ENCODE results near the gene C4B. TPM values are rescaled to one million over a fixed set of nuclear protein-coding genes. Genes with fewer than 3 reads are reported as not detected.
"Not testable (repeated sequence)": the region's sequence is repeated elsewhere in the genome, so short reads cannot be mapped to it uniquely, and the experiment has no call there.

The C4B gene
- total RNA-seq, 1 donor from 2014 or later = 6.4 TPM

DNA sequence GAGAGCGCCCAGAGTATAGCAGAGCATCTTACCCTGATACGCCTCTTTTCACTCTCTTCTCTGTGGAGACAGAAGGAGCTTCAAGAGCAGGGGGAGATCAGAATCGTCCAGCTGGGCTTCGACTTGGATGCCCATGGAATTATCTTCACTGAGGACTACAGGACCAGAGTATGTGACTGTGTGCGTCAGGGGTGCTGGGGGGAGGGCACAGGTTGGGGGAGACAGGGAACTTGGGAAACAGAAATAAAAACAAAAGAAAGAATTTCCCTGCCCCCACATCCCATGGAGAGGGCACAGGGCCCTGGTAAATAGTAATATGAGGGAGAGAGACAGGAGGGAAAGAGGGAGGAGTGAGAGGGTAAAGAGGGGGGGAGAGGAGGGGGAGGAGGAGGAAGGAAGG, 35.8 kb upstream of the C4B start:
- no peak for TF ChIP-seq CTCF (IDR thresholded peaks at IDR 0.05; ENCODE audit: partially characterized antibody, unreplicated experiment)
- peaks cover 7% of the 10 kb centered on the region for H3K9me3 Mint-ChIP-seq (ENCODE audit: unreplicated experiment)

DNA sequence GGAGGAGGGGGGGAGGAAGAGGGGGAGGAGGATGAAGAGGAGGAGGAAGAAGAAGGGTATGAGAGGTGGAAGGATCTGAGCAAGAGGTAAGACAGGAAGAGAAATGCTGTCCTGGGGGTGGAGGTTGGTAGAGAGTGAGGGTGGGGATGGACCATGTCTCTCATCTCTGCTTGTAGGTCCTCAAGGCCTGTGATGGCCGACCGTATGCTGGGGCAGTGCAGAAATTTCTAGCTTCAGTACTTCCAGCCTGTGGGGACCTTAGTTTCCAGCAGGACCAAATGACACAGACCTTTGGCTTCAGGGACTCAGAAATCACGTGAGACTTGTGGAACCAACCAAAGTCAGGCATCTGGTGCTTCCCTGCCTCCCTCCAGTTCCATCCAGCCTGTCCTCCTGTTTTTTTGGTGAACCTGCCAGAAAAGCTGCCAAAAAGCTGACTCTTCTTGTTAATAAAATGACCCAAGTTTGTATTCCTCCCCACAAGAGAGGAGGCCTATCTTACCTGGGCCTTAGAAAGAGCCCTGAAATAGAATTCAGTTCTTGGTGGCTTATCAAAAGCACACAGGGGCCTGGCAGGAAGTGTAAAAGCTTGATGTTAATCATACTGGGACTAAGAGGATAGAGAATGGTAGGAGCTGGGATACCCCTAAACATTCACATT, 35.2 kb upstream of the C4B start:
- no peaks in the 10 kb centered on the region for H3K4me1 Mint-ChIP-seq (ENCODE audit: low read depth, unreplicated experiment)
- TF ChIP-seq CTCF (IDR thresholded peaks at IDR 0.05; ENCODE audit: partially characterized antibody, unreplicated experiment) = no peak
- peaks cover 3% of the 10 kb centered on the region for H3K9me3 Mint-ChIP-seq (ENCODE audit: unreplicated experiment)
- H3K4me3 Mint-ChIP-seq (ENCODE audit: unreplicated experiment) = no peak overlapping the region
- H3K36me3 Mint-ChIP-seq (ENCODE audit: unreplicated experiment) = no peaks in the 10 kb centered on the region
- no peak for DNase-seq
- no peaks in the 10 kb centered on the region for H3K27me3 Mint-ChIP-seq (ENCODE audit: unreplicated experiment)
- H3K27ac Mint-ChIP-seq (ENCODE audit: unreplicated experiment) = no peak overlapping the region

More for the DNA sequence above, 35.8 kb upstream of the C4B start:
- Mint-ChIP-seq H3K4me1 (ENCODE audit: low read depth, unreplicated experiment) (no peaks in the 10 kb centered on the region), H3K36me3 (ENCODE audit: unreplicated experiment) (no peaks in the 10 kb centered on the region), H3K4me3 (ENCODE audit: unreplicated experiment) (no peak overlapping the region), H3K27me3 (ENCODE audit: unreplicated experiment) (no peaks in the 10 kb centered on the region), H3K27ac (ENCODE audit: unreplicated experiment) (no peak overlapping the region)
- DNase-seq = no peak

GRCh38 chr6:31980195-31980876, 34.3 kb upstream of the C4B start:
- not testable (repeated sequence) for H3K27ac Mint-ChIP-seq (ENCODE audit: unreplicated experiment); DNase-seq; H3K36me3 Mint-ChIP-seq (ENCODE audit: unreplicated experiment); H3K4me1 Mint-ChIP-seq (ENCODE audit: low read depth, unreplicated experiment); H3K27me3 Mint-ChIP-seq (ENCODE audit: unreplicated experiment); H3K4me3 Mint-ChIP-seq (ENCODE audit: unreplicated experiment); H3K9me3 Mint-ChIP-seq (ENCODE audit: unreplicated experiment)

DNA sequence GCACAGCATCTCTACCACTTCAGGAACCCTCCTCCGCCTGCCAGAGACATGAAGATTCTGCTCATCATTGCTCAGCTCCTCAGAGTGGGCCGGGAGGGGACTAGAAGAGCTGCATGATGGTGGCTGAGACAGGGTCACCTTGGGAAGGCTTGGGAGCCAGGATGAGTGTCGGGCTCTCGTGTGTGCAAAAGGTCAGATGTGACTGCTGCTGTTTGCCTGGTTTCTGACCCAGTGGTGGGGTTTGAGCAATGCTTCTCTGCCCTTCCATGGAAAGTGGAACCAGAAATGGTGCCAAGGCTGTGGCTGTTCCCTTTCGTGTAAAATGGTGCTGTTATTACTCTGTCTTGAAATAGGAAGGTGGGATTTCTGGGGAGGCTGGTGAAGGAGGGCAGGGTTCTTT, 33.6 kb upstream of the C4B start:
- not testable (repeated sequence) for H3K27me3 Mint-ChIP-seq (ENCODE audit: unreplicated experiment); DNase-seq; H3K27ac Mint-ChIP-seq (ENCODE audit: unreplicated experiment); H3K4me1 Mint-ChIP-seq (ENCODE audit: low read depth, unreplicated experiment); H3K9me3 Mint-ChIP-seq (ENCODE audit: unreplicated experiment); H3K36me3 Mint-ChIP-seq (ENCODE audit: unreplicated experiment); H3K4me3 Mint-ChIP-seq (ENCODE audit: unreplicated experiment)

- not testable (repeated sequence) for DNase-seq; H3K4me3 Mint-ChIP-seq (ENCODE audit: unreplicated experiment); H3K9me3 Mint-ChIP-seq (ENCODE audit: unreplicated experiment); H3K27me3 Mint-ChIP-seq (ENCODE audit: unreplicated experiment); H3K27ac Mint-ChIP-seq (ENCODE audit: unreplicated experiment); H3K36me3 Mint-ChIP-seq (ENCODE audit: unreplicated experiment); H3K4me1 Mint-ChIP-seq (ENCODE audit: low read depth, unreplicated experiment)
These were observed 32.9 kb upstream of the C4B start, which contains the start of gene C4A for GRCh38 chr6:31981744-31982143. C4A (plus strand) TSS chr6:31982057; CDS start chr6:31982108, 51 bp downstream.

DNA sequence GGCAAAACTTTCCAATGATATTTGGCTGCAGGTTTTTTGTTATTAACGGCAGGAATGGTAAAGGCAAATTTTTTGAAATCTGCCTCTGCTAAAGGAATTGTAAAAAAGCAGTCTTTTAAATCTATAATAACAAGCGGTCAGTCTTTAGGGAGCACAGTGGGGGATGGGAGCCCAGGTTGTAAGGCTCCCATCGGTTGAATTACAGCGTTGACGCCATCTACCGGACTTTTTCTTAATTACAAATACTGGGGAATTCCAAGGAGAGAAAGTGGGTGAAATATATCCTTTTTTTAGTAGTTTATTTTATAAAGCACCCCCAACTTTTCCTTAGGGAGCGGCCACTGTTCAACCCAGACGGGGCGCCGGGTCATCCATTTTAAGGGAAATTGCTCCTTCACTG, 25.2 kb upstream of the C4B start:
- not testable (repeated sequence) for H3K27ac Mint-ChIP-seq (ENCODE audit: unreplicated experiment); H3K4me3 Mint-ChIP-seq (ENCODE audit: unreplicated experiment); DNase-seq; H3K27me3 Mint-ChIP-seq (ENCODE audit: unreplicated experiment); H3K36me3 Mint-ChIP-seq (ENCODE audit: unreplicated experiment); H3K9me3 Mint-ChIP-seq (ENCODE audit: unreplicated experiment); H3K4me1 Mint-ChIP-seq (ENCODE audit: low read depth, unreplicated experiment)

DNA sequence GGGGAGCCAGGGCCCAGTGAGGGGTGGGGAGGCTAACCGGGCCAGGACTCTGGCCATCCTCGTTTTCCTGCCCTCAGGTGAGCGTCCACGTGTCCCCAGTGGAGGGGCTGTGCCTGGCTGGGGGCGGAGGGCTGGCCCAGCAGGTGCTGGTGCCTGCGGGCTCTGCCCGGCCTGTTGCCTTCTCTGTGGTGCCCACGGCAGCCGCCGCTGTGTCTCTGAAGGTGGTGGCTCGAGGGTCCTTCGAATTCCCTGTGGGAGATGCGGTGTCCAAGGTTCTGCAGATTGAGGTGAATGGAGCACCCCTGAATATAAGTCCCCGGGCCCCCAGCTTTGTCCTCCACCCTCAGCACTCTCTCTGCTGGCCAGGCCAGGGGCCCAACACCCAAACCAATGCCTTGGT, 20.2 kb upstream of the C4B start:
- H3K4me3 Mint-ChIP-seq (ENCODE audit: unreplicated experiment); H3K27ac Mint-ChIP-seq (ENCODE audit: unreplicated experiment); DNase-seq; H3K36me3 Mint-ChIP-seq (ENCODE audit: unreplicated experiment); H3K27me3 Mint-ChIP-seq (ENCODE audit: unreplicated experiment); H3K4me1 Mint-ChIP-seq (ENCODE audit: low read depth, unreplicated experiment); H3K9me3 Mint-ChIP-seq (ENCODE audit: unreplicated experiment): not testable (repeated sequence)

- H3K36me3 Mint-ChIP-seq (ENCODE audit: unreplicated experiment); DNase-seq: not testable (repeated sequence)
These were observed 18.2 kb upstream of the C4B start for GRCh38 chr6:31996385-31996784.

GRCh38 chr6:32002546-32003268, 11.9 kb upstream of the C4B start:
- not testable (repeated sequence) for H3K27ac Mint-ChIP-seq (ENCODE audit: unreplicated experiment); H3K4me1 Mint-ChIP-seq (ENCODE audit: low read depth, unreplicated experiment); H3K4me3 Mint-ChIP-seq (ENCODE audit: unreplicated experiment); DNase-seq; H3K27me3 Mint-ChIP-seq (ENCODE audit: unreplicated experiment); H3K36me3 Mint-ChIP-seq (ENCODE audit: unreplicated experiment); H3K9me3 Mint-ChIP-seq (ENCODE audit: unreplicated experiment)

More at GRCh38 chr6:31996385-31996784, 18.2 kb upstream of the C4B start:
- not testable (repeated sequence) for H3K27ac Mint-ChIP-seq (ENCODE audit: unreplicated experiment); H3K4me3 Mint-ChIP-seq (ENCODE audit: unreplicated experiment); H3K4me1 Mint-ChIP-seq (ENCODE audit: low read depth, unreplicated experiment); H3K27me3 Mint-ChIP-seq (ENCODE audit: unreplicated experiment); H3K9me3 Mint-ChIP-seq (ENCODE audit: unreplicated experiment)

DNA sequence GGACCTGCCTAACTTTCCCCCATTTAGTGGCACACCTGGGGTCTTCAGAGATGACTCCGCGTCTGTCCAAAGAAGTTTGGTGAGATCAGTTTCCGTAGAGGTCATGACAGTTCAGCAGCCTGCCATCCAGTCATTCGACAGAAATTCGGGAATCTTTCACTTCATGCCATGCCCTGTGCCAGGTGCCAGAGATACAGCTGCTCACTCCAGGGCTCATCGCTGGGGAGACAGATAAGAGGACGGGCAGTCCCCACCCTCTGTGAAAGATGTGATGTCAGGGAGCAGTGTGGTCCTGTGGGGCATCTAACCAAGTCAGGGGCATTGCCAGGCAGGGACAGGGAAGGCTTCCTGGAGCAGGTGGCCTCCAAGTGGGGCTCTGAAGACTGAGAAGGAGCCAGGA, 11.3 kb upstream of the C4B start:
- not testable (repeated sequence) for H3K27me3 Mint-ChIP-seq (ENCODE audit: unreplicated experiment); H3K4me1 Mint-ChIP-seq (ENCODE audit: low read depth, unreplicated experiment); H3K36me3 Mint-ChIP-seq (ENCODE audit: unreplicated experiment); DNase-seq; H3K9me3 Mint-ChIP-seq (ENCODE audit: unreplicated experiment); H3K27ac Mint-ChIP-seq (ENCODE audit: unreplicated experiment); H3K4me3 Mint-ChIP-seq (ENCODE audit: unreplicated experiment)
